GM20431 (cell line): ENCODE measurements around the gene TLE5.

Experiments used
- in situ Hi-C: fragments of 300-500 bp; cut with MseI, MboI; formaldehyde crosslinking; loops from one replicate; pipeline ENCODE4 v1.15.0; 2020; ENCODE audit warnings: low sequenced_read_pairs; ENCODE audit not compliant: unreplicated experiment

TLE5 gene

GRCh38 chr19:3006075-3006767, 56.1 kb downstream of the TLE5 start:
- in situ Hi-C loops, result no loop called here

GRCh38 chr19:3005345-3005744, 57.0 kb downstream of the TLE5 start:
- in situ Hi-C loops, result no loop called here

- in situ Hi-C loops, result no loop called here
Measured at GRCh38 chr19:3004522-3004921, 57.8 kb downstream of the TLE5 start.

GRCh38 chr19:3003046-3003445, 59.2 kb downstream of the TLE5 start:
- in situ Hi-C loops, result no loop called here
